Prostate gland (tissue), 2 donors: ENCODE data around the gene SAXO1. TPM values are rescaled to one million over a fixed set of nuclear protein-coding genes. Genes with fewer than 3 reads are reported as not detected.

Source experiments
- DNase-seq: peaks from one replicate; pipeline ENCODE4 v3.0.0-alpha.2; 2019; ENCODE audit warnings: low spot score
- H3K27ac ChIP-seq, 2 donors: fragments of 200-600 bp; sonication (generic); 2 replicates each; pipeline ENCODE4 v1.5.1; 2017 to 2019
- H3K27me3 ChIP-seq: fragments of 200-600 bp; sonication (generic); replicated peaks from 2 replicates; pipeline ENCODE4 v1.5.1; 2019; ENCODE audit not compliant: insufficient read depth
- H3K36me3 ChIP-seq, 2 donors: fragments of 200-600 bp; sonication (generic); 1 replicate in 1 of 2; 2 replicates in 1 of 2; pipeline versions ENCODE4 v1.5.1 to v1.8.1; 2017 to 2019
- H3K4me1 ChIP-seq: fragments of 200-600 bp; sonication (generic); replicated peaks from 2 replicates; pipeline ENCODE4 v1.5.1; 2019
- H3K4me3 ChIP-seq, 2 donors: fragments of 200-600 bp; sonication (generic); 2 replicates each; pipeline ENCODE4 v1.5.1; 2017 to 2019
- H3K9me3 ChIP-seq: fragments of 200-600 bp; sonication (generic); 2 replicates; pipeline ENCODE4 v1.5.1; 2017
- POLR2A ChIP-seq: fragments of 450-650 bp; IDR thresholded peaks from one replicate; pipeline ENCODE4 v1.6.1; 2016; ENCODE audit warnings: antibody characterized with exemption, mild to moderate bottlenecking
- POLR2AphosphoS5 ChIP-seq: sonication (generic); formaldehyde crosslinking; IDR thresholded peaks from one replicate; pipeline ENCODE4 v1.6.1; 2017; ENCODE audit warnings: antibody characterized with exemption
- WGBS: methylation state at CpG from one replicate; pipeline ENCODE4 v1.1.5; 2018; 5-methylcytosine and 5-hydroxymethylcytosine counted together
- intact Hi-C: fragments of 100-400 bp; cut with DNase I; formaldehyde crosslinking; loops from one replicate; pipeline ENCODE4 v1.14.2; 2022
- total RNA-seq, 2 donors: library from RNA; depleted of rRNA; stranded (reverse); fragments of >200 nt; gene quantifications; one replicate each; pipeline ENCODE4 v1.1.0, GENCODE V29; 2016
- TF ChIP-seq, protein P1 (sequence below), 4 experiments: fragments of 200-600 bp in 2 of 4; fragments of 450-650 bp in 2 of 4; sonication (generic) in 2 of 4; IDR thresholded peaks; 1 replicate in 3 of 4; 2 replicates in 1 of 4; pipeline ENCODE4 v1.5.1; 2016 to 2019; ENCODE audit warnings: antibody characterized with exemption in 4 of 4, mild to moderate bottlenecking in 2 of 4, moderate library complexity in 2 of 4

Gene SAXO1
- total RNA-seq, 2 donors from 2014 or later, result 0.36 to 6.1 TPM

DNA sequence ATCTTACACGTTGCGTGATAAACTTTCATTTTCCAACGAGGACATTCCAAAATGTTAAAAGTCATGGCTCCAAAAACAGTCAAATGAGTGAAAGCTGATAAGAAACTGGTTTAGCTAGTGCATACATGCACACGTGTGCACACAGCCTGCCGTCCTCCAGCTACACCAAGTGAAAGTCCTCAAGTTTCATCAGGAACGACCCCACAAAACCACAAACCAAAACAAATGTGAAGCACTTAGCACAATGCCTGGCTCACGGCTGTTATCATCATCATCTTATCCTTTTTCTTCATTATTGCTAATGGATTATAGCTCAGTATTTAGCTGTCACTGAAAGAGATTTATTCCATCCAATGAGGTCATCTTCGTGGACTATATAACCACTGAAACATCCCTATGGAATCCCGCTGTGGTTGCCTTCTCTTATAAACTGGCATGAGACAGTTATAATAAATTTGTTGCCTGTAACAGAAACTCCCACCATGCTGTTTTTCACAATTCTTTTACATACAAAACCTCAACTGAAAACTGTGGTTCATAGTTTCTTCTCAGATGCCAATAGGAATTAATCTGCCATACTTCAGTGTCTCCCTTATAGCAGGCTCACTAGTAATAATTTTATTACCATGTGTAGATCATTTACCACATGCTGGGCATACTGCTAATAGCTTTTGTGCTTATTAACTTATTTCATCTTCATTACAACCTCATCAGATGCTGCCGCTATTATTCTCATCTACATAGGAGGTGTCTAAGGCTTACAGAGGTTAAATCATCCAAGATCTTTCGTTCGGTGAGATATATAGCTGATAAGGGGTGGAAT is 56.1 kb downstream of the SAXO1 start:
- DNase-seq, result no peak

DNA sequence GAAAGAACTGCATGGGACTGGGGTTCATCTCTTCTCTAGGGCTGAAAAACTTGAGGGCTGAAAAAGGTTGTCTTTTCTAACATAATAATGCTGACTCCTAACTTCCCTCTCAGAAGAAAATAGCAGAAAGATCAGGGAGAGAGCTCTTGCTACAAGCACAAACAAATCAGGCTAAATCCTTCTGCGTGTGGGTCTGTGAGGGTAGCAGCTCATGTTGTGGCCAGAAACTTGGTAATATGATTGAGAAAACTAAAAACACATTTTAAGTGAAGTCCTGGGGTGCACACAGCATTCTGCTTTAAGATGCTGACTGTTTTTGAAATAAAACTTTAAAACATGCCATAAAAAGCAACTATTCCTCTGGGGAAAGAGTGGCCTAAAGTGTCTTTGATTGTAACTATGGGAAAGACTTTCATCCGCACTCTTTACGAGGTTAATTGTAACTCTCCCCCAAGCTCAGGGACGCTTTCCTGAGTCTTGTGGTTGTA is 56.7 kb downstream of the SAXO1 start:
- Histone ChIP-seq H3K9me3 (no peaks in the 10 kb centered on the region), H3K27ac (no peak overlapping the region), H3K4me1 (peaks cover 4% of the 10 kb centered on the region), H3K27me3 (no peaks in the 10 kb centered on the region), H3K4me3 (no peak overlapping the region), H3K36me3 (no peaks in the 10 kb centered on the region)
- WGBS, result 29% methylated on average over 4 of the region's 4 CpGs
- intact Hi-C loops, result no loop called here
- no peak for DNase-seq
- TF ChIP-seq POLR2A (no peak), POLR2AphosphoS5 (no peak)
- TF ChIP-seq, protein P1, sequence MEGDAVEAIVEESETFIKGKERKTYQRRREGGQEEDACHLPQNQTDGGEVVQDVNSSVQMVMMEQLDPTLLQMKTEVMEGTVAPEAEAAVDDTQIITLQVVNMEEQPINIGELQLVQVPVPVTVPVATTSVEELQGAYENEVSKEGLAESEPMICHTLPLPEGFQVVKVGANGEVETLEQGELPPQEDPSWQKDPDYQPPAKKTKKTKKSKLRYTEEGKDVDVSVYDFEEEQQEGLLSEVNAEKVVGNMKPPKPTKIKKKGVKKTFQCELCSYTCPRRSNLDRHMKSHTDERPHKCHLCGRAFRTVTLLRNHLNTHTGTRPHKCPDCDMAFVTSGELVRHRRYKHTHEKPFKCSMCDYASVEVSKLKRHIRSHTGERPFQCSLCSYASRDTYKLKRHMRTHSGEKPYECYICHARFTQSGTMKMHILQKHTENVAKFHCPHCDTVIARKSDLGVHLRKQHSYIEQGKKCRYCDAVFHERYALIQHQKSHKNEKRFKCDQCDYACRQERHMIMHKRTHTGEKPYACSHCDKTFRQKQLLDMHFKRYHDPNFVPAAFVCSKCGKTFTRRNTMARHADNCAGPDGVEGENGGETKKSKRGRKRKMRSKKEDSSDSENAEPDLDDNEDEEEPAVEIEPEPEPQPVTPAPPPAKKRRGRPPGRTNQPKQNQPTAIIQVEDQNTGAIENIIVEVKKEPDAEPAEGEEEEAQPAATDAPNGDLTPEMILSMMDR (IDR thresholded peaks at IDR 0.05), result no peak

More for the DNA sequence above, 56.1 kb downstream of the SAXO1 start:
- Histone ChIP-seq H3K27me3 (no peaks in the 10 kb centered on the region), H3K4me3 (no peak overlapping the region), H3K36me3 (no peaks in the 10 kb centered on the region), H3K9me3 (no peaks in the 10 kb centered on the region), H3K27ac (no peak overlapping the region), H3K4me1 (peaks cover 4% of the 10 kb centered on the region)
- TF ChIP-seq POLR2A (no peak), POLR2AphosphoS5 (no peak)
- TF ChIP-seq, protein P1 (IDR thresholded peaks at IDR 0.05), result no peak
- intact Hi-C loops, result no loop called here
- 44% methylated on average over 12 of the region's 12 CpGs for WGBS

DNA sequence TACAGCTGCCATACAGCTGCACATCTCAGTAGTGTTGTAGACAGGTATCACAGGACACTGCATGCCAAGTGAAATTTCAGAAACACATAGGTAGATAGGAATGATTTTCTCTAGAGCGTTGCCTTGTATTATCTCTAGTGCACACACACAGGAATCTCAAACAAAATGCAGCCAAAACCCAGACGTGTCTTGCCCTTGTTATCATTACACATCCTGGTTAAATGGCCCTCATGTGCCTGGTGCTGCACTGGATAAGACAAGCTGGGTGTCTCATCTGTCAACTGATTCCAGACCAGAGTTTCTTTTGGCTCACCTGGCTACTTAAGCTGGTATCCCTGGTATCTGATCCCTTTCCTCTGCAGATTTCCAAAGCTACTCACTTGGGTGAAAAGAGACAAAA is 59.7 kb downstream of the SAXO1 start:
- H3K27ac ChIP-seq, result no peak overlapping the region
- H3K36me3 ChIP-seq, result no peaks in the 10 kb centered on the region
- no peaks in the 10 kb centered on the region for H3K27me3 ChIP-seq
- DNase-seq, result no peak
- no peaks in the 10 kb centered on the region for H3K9me3 ChIP-seq
- WGBS, result 78% methylated on average over 2 of the region's 2 CpGs
- no peak overlapping the region for H3K4me3 ChIP-seq
- H3K4me1 ChIP-seq, result peaks cover 4% of the 10 kb centered on the region
- intact Hi-C loops, result no loop called here
- no peak for TF ChIP-seq POLR2A
- no peak for TF ChIP-seq POLR2AphosphoS5
- TF ChIP-seq, protein P1 (IDR thresholded peaks at IDR 0.05), result no peak

DNA sequence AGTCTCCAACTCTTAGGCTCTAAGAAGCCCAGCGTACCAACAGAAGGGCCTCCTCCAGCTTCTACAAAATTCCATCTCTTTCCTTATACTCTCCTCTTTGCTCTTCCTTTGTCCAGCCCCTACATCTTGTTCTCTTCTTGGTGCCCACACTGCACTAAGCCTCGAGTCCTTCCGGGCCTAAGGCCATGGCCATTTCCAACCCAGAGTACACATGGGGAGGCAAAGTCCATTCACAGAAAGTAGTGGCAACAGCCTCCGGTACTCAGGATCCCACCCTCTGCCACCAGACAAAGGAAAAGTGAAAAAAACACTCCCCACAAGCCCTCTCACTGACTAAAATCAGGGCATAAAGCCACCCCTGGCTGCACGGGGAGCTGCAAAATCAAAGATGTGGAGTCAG is 60.3 kb downstream of the SAXO1 start:
- H3K9me3 ChIP-seq, result no peaks in the 10 kb centered on the region
- no peaks in the 10 kb centered on the region for H3K27me3 ChIP-seq
- no peaks in the 10 kb centered on the region for H3K36me3 ChIP-seq
- WGBS, result 84% methylated on average over 5 of the region's 5 CpGs
- H3K27ac ChIP-seq, result no peak overlapping the region
- H3K4me1 ChIP-seq, result peaks cover 4% of the 10 kb centered on the region
- DNase-seq, result no peak
- intact Hi-C loops, result no loop called here
- H3K4me3 ChIP-seq, result no peak overlapping the region
- TF ChIP-seq POLR2AphosphoS5, result no peak
- TF ChIP-seq, protein P1 (IDR thresholded peaks at IDR 0.05), result no peak
- no peak for TF ChIP-seq POLR2A

DNA sequence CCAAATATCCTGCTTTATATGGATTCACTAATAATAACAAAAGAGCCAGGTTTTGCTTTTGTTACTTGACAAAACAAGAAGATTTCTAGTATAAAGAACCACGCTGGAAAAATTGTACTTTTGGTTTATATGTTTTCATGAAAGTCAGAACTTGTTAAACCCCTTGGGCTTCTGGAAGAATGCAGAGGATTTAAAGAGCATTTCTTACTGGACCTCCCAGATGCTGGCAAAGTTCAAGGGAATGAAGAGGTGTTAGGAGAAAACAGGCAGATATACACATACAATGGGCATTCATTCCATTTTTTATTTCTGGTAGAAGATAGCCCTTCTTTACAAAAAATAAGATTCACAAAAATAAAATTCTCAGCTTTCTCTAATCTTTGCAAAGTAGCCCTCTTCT is 61.1 kb downstream of the SAXO1 start:
- peaks cover 3% of the 10 kb centered on the region for H3K4me1 ChIP-seq
- TF ChIP-seq, protein P1 (IDR thresholded peaks at IDR 0.05), result no peak
- no peak for TF ChIP-seq POLR2AphosphoS5
- TF ChIP-seq POLR2A, result no peak
- no peaks in the 10 kb centered on the region for H3K36me3 ChIP-seq
- WGBS, result 67% methylated on average over 1 of the region's 1 CpG
- no peaks in the 10 kb centered on the region for H3K9me3 ChIP-seq
- intact Hi-C loops, result no loop called here
- H3K4me3 ChIP-seq, result no peak overlapping the region
- no peak overlapping the region for H3K27ac ChIP-seq
- DNase-seq, result no peak
- no peaks in the 10 kb centered on the region for H3K27me3 ChIP-seq
